HG03439 (cell line): ENCODE data around the gene IL27RA.
"Not testable (repeated sequence)": the region's sequence is repeated elsewhere in the genome, so short reads cannot be mapped to it uniquely, and the experiment has no call there.

ENCODE experiments used
- ATAC-seq: cut with Tn5 transposase; IDR thresholded peaks from one replicate; pipeline ENCODE4 v1.9.1; 2021; ENCODE audit warnings: mild to moderate bottlenecking, moderate library complexity; ENCODE audit not compliant: unreplicated experiment

IL27RA gene

DNA sequence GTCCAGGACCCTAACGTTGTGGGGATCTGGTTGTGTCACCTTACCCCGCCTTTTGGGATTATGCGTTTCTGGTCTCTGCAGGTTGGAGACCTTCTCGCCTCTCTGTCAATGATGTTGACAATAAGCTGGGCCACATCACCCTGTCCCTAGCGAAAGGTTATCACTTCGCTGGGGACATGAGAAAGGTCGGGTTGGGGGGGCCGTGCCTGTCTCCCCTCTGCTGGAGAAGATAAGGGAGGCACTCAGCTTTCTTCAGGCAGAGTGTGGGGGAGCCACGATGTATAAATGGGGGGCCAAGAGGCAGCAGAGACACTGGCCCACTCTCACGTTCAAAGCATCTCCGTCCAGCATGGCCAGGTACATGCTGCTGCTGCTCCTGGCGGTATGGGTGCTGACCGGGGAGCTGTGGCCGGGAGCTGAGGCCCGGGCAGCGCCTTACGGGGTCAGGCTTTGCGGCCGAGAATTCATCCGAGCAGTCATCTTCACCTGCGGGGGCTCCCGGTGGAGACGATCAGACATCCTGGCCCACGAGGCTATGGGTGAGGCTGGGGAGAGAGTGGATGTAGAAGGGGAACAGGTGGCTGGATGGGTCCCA is 3.6 kb upstream of the IL27RA start, which contains the start of gene RLN3:
TSS of gene RLN3 (plus strand) at position 293 of the 595 bp plus-strand sequence. CDS start at position 350, 57 bp downstream.
- ATAC-seq, result no peak

GRCh38 chr19:14028901-14029300 is 2.7 kb upstream of the IL27RA start:
- ATAC-seq, result no peak

DNA sequence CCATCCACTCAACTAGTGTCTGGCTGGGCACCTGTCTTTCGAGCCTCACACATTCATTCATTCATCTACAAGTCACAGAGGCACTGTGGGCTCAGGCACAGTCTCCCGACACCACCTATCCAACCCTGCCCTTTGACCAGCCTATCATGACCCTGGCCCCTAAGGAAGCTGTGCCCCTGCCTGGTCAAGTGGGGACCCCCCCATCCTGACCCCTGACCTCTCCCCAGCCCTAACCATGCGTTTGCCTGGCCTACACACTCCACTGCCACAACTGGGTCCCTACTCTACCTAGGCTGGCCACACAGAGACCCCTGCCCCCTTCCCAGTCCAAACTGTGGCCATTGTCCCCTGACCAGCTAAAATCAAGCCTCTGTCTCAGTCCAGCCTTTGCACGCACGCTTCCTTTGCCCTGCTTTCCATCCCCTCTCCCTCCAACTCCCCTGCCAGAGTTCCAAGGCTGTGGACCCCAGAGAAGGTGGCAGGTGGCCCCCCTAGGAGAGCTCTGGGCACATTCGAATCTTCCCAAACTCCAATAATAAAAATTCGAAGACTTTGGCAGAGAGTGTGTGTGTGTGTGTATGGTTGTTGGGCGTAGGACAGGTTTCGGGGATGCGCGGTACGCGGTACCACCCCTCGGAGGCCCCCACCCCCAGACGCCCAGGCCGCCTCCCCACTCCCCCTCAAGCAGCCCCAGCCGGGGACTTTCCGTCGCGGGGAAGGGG is 404 bp upstream of the IL27RA start:
- no peak for ATAC-seq

DNA sequence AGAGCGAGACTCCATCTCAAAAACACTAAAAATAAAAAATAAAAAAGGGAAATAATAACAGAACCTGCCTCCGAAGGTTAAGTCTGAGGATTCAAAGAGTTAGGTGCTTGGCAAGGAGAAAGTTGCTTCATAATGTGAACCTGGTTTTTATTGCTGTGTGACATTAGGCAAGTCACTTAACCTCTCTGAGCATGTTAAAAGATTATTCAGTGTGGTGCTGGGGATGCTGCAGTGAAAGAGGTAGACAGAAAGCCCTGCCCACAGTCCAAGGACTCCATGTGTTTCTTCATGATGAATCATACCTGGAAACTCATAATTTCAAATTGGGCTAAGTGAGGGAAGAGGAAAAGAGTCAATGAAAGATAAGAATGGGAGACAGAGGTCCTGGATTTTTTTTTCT is 2.4 kb downstream of the IL27RA start:
- ATAC-seq, result no peak

DNA sequence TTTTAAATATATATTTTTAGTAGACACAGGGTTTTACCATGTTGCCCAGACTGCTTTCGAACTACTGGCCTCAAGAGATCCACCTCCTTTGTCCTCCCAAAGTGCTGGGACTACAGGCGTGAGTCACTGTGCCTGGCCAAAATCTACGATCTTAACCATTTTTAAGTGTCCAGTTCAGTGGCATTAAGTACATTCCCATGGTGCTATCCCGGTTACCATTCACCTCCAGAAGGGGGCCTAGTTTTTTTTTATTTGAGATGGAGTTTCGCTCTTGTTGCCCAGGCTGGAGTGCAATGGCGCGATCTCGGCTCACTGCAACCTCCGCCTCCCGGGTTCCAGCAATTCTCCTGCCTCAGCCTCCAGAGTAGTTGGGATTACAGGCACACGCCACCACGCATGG is 3.6 kb downstream of the IL27RA start:
- ATAC-seq, result not testable (repeated sequence)

DNA sequence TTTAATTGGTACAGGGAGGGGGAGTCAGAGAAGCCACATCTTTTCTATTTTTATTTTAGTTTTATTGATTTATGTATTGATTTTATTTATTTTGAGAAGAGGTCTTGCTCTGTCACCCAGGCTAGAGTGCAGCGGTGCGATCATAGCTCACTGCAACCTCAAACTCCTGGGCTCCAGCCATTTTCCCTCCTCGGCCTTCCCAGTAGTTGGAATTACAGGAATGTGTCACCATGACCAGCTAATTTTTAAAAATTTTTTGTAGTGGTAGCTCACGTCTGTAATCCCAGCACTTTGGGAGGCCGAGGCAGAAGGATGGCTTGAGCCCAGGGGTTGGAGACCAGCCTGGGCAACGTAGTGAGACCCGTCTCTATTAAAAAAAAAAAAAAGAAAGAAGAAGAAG is 4.1 kb downstream of the IL27RA start:
- no peak for ATAC-seq

GRCh38 chr19:14039181-14039580 is 7.6 kb downstream of the IL27RA start:
- no peak for ATAC-seq

DNA sequence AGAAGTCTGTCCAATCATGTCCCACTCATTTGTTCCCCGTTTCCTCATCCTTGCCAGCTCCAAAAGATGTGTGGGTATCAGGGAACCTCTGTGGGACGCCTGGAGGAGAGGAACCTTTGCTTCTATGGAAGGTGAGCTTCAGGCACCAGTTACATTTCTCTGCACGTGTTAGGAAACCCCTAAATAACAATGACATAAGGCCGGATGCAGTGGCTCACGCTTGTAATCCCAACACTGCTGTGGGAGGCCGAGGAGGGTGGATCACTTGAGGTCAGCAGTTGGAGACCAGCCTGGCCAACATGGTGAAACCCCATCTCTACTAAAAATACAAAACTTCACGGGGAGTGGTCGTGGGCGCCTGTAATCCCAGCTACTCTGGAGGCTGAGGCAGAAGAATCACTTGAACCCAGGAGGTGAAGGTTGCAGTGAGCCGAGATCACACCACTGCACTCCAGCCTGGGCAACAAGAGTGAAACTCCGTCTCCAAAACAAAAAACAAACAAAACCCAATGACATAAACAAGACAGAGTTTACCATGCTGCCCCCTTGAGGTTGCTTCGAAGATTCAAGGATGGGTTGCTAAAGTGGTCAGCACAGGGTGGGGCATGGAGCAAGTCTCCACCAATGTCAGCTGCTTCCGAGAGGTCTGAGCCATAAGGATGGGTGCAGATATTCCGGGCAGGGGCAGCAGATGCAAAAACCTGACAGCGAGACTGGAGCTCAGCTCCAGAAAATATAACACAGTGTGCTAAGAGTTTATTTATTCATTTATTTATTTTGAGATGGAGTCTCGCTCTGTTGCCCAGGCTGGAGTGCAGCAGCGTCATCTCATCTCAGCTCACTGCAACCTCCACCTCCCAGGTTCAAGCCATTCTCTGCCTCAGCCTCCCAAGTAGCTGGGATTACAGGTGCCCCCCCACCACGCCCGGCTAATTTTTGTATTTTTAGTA is 11.4 kb downstream of the IL27RA start:
- not testable (repeated sequence) for ATAC-seq

DNA sequence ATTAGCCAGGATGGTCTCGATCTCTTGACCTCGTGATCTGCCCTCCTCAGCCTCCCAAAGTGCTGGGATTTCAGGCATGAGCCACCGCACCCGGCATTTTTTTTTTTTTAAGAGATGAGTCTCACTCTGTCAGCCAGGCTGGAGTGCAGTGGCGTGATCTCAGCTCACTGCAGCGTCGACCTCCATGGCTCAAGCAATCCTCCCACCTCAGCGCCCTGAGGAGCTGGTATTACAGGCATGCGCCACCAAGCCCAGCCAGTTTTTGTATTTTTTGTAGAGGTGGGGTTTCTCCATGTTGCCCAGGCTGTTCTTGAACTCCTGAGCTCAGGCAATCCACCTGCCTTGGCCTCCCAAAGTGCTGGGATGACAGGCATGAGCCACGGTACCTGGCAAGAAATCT is 16.3 kb downstream of the IL27RA start:
- ATAC-seq, result not testable (repeated sequence)

GRCh38 chr19:14048443-14049153 is 17.0 kb downstream of the IL27RA start:
- ATAC-seq, result no peak

- ATAC-seq, result no peak
These were observed 18.9 kb downstream of the IL27RA start for GRCh38 chr19:14050512-14050911.

GRCh38 chr19:14050961-14051360 is 19.4 kb downstream of the IL27RA start:
- not testable (repeated sequence) for ATAC-seq

- ATAC-seq, result no peak
These were observed 20.4 kb downstream of the IL27RA start for GRCh38 chr19:14051980-14052379.

DNA sequence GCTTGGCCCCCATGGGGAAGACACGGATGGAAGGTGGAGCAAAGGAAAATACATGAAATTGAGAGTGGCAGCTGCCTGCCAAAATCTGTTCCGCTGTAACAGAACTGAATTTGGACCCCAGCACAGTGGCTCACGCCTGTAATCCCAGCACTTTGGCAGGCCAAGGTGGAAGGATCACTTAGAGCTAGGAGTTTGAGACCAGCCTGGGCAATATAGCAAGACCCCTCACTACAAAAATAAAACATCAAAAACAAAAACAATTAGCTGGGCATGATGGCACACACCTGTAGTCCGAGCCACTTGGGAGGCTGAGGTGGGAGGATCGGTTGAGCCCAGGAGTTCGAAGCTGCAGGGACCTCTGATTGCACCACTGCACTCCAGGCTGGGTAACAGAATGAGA is 20.9 kb downstream of the IL27RA start:
- no peak for ATAC-seq

DNA sequence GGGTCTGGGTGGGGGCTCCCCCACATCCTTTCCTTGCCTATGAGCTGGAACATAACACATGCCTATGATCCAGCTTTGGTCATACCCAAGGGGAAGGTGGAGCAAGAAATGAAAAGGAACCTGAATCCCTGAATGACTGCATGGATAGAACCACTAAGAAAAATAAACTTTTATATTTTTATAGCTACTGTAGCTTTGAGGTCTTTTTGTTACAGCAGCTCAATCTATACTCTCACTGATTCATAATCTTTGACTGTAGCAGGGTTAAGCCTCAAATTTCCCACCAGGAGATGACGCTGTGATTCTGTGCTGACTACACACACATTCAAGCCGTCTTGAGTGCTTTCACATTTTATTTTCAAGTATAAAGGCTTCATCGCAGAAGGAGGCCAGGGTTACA is 21.5 kb downstream of the IL27RA start:
- ATAC-seq, result no peak

DNA sequence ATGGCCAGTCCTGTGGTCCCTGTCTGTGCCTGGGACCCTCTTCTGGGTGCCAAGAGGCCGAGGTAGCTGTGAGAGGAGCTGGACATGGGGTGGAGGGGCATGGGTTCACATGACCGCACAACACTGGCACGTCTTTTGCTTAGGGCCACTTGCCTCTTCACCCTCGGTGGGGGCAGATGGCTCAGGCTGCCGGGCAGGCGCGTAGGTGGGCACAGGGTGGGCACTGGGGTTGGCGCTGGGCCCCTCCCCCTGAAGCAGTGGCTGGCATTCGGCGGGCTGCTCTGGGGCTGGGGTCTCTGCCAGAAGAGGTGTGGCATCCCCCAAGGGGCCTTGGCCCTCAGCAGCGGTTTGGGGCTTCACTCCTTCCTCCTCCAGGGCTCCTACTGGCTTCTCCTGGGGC is 21.9 kb downstream of the IL27RA start:
- ATAC-seq, result no peak

DNA sequence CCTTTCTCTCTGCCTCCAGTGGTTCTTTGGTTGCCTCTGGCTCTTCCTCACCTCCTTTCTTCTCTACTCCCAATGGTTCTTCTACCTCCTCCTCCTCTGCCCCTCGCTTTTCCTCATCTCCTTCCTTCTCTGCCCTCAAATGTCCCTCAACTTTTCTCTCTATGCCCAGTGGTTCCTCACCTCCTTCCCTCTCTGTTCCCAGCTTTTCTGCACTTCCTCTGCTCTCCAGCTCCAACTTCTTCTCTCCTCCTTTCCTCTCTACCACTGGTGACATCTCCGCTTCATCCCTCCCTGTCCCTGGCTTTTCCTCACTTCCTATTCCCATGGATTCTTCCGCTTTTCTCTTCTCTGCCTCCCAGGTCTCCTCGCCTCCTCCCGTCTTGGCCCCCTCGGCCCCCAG is 22.5 kb downstream of the IL27RA start:
- ATAC-seq, result no peak

GRCh38 chr19:14054721-14055120 is 23.2 kb downstream of the IL27RA start:
- ATAC-seq, result no peak

DNA sequence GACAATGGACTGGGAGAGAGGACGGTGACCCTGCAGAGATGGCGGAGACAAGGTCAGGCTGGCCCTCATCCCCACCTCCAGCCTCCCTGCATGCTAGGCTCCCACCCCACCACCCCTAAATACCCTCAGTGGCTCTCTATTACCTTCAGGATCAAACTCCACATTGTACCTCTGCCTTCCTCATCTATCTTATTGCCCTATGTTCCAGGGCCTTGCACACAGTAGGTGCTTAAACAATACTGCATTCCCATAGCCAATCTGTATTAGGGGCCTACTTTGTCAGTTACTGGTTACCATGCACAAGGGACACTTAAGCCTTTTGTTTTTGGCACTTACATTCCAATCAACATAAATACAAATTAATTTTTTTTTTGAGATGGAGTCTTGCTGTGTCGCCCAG is 23.8 kb downstream of the IL27RA start:
- ATAC-seq, result no peak

GRCh38 chr19:14056069-14056666 is 24.6 kb downstream of the IL27RA start:
- no peak for ATAC-seq
